ENCODE measurements around the gene EFR3B. TPM values are rescaled to one million over a fixed set of nuclear protein-coding genes. Genes with fewer than 3 reads are reported as not detected.

EFR3B gene
- total RNA-seq, 1 experiment from 2014 or later = 8.9 TPM

GRCh38 chr2:25119263-25119662 is 77.4 kb downstream of the EFR3B start (continued):
- TF ChIP-seq ZNF532 (CRISPR knock-in tag; IDR thresholded peaks at IDR 0.05; ENCODE audit: borderline replicate concordance) = no peak
- TF ChIP-seq SP1 (CRISPR knock-in tag; conservative IDR thresholded peaks at IDR 0.05) = no peak
- no peak for TF ChIP-seq NFE2L1 (CRISPR knock-in tag; IDR thresholded peaks at IDR 0.05)
- TF ChIP-seq STAT6 (CRISPR knock-in tag; conservative IDR thresholded peaks at IDR 0.05; ENCODE audit: low read depth) = no peak

- Mint-ChIP-seq H3K27me3 (ENCODE audit: low read depth) (no peaks in the 10 kb centered on the region), H3K36me3 (peaks cover 2% of the 10 kb centered on the region; the same call in 1 of the 2 replicates), H3K4me3 (no peak overlapping the region), H3K4me1 (0 out of 2 replicates have a peak, but pooled peaks cover 2% of the 10 kb centered on the region), H3K9me3 (no peaks in the 10 kb centered on the region), H3K27ac (peak overlapping the region; percentile 37; the same call in 1 of the 2 replicates)
- ChIA-PET POLR2A (no interaction called here), CTCF (interaction anchor here (0.9 to 1.3 kb wide), 2 partner anchors 81 to 147 kb away, joined by 3 read pairs; no protein-coding TSS in a partner anchor)
- ATAC-seq (no peak), DNase-seq (ENCODE audit: low spot score) (no peak)
- no peak for TF ChIP-seq NFE2L1 (CRISPR knock-in tag; IDR thresholded peaks at IDR 0.05)
- no peak for TF ChIP-seq JUN (CRISPR knock-in tag; IDR thresholded peaks at IDR 0.05)
- TF ChIP-seq HMGXB4 (CRISPR knock-in tag; IDR thresholded peaks at IDR 0.05) = no peak
- TF ChIP-seq TEAD4 (CRISPR knock-in tag; IDR thresholded peaks at IDR 0.05) = no peak
- TF ChIP-seq AFF4 (CRISPR knock-in tag; IDR thresholded peaks at IDR 0.05; ENCODE audit: borderline replicate concordance) = no peak
- TF ChIP-seq NR2C2 (CRISPR knock-in tag; IDR thresholded peaks at IDR 0.05) = no peak
These were observed 80.5 kb downstream of the EFR3B start for GRCh38 chr2:25122367-25122766.

GRCh38 chr2:25123682-25124081 is 81.8 kb downstream of the EFR3B start:
- no peak for TF ChIP-seq ATF1 (CRISPR knock-in tag; IDR thresholded peaks at IDR 0.05)
- ATAC-seq (no peak), DNase-seq (ENCODE audit: low spot score) (no peak)
- H3K36me3 Mint-ChIP-seq = peaks cover 2% of the 10 kb centered on the region; the same call in 1 of the 2 replicates
- H3K27ac Mint-ChIP-seq = no peak overlapping the region
- H3K4me3 Mint-ChIP-seq = no peak overlapping the region
- CTCF ChIA-PET = interaction anchor here (1.3 kb wide), 1 partner anchor 148 kb away, joined by 3 read pairs; no protein-coding TSS in a partner anchor
- H3K9me3 Mint-ChIP-seq = no peaks in the 10 kb centered on the region
- no peaks in the 10 kb centered on the region for H3K27me3 Mint-ChIP-seq (ENCODE audit: low read depth)
- POLR2A ChIA-PET = no interaction called here
- H3K4me1 Mint-ChIP-seq = 0 out of 2 replicates have a peak, but pooled peaks cover 2% of the 10 kb centered on the region

Data from WTC11 (cell line).